Measurements from ENCODE around the gene SCYGR1. TPM values are rescaled to one million over a fixed set of nuclear protein-coding genes. Genes with fewer than 3 reads are reported as not detected.

Gene SCYGR1
- total and polyA plus RNA-seq, 2 of the 13 experiments (the other 11 are each of a cell fraction or from before 2014, with no cell fraction given), result not detected

DNA sequence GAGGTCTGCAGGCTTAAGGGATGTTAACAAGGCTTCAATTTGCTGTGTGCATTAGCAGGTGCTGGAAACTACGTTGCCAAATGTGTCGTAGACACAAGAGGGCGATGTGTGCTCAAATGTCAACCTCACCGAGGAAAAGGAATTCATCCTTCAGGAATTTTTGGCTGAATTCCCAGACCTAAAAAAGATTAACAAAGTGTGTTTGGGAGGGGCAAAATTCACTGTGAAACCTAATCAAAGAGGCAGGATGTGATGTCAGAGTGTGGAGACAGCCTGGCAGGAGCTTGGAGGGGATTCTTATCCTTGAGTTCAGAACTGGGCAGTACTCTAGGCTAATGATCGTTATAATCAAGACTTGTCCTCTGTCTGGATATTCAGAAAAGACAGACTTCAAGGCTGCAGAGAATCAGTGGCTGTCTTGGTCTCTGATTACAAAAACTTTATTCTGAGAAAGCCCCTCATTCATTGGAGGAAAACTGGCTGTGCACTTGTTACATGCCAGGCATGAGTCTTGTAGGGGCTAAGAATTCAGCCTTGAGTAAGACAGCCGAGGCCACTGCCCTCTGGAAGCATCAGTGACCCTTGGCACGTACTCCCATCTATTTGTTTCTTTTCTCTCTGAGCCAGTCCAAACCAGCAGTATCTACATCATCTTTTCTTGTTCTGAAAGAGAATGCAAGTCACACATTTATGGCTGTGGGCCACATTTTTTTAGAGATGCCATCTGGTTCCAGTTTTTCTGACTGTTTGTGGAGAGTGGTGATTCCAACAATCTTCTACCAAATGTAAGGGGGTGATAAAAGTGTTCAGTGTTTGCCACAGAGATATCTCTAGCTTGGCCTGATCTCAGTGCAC is 18.7 kb upstream of the SCYGR1 start (continued):
- TF ChIP-seq, protein P1, sequence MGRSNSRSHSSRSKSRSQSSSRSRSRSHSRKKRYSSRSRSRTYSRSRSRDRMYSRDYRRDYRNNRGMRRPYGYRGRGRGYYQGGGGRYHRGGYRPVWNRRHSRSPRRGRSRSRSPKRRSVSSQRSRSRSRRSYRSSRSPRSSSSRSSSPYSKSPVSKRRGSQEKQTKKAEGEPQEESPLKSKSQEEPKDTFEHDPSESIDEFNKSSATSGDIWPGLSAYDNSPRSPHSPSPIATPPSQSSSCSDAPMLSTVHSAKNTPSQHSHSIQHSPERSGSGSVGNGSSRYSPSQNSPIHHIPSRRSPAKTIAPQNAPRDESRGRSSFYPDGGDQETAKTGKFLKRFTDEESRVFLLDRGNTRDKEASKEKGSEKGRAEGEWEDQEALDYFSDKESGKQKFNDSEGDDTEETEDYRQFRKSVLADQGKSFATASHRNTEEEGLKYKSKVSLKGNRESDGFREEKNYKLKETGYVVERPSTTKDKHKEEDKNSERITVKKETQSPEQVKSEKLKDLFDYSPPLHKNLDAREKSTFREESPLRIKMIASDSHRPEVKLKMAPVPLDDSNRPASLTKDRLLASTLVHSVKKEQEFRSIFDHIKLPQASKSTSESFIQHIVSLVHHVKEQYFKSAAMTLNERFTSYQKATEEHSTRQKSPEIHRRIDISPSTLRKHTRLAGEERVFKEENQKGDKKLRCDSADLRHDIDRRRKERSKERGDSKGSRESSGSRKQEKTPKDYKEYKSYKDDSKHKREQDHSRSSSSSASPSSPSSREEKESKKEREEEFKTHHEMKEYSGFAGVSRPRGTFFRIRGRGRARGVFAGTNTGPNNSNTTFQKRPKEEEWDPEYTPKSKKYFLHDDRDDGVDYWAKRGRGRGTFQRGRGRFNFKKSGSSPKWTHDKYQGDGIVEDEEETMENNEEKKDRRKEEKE (IDR thresholded peaks at IDR 0.05), result no peak
- no peak for TF ChIP-seq EEA1 (CRISPR knock-in tag; IDR thresholded peaks at IDR 0.05; ENCODE audit: borderline replicate concordance)
- TF ChIP-seq, protein P2, sequence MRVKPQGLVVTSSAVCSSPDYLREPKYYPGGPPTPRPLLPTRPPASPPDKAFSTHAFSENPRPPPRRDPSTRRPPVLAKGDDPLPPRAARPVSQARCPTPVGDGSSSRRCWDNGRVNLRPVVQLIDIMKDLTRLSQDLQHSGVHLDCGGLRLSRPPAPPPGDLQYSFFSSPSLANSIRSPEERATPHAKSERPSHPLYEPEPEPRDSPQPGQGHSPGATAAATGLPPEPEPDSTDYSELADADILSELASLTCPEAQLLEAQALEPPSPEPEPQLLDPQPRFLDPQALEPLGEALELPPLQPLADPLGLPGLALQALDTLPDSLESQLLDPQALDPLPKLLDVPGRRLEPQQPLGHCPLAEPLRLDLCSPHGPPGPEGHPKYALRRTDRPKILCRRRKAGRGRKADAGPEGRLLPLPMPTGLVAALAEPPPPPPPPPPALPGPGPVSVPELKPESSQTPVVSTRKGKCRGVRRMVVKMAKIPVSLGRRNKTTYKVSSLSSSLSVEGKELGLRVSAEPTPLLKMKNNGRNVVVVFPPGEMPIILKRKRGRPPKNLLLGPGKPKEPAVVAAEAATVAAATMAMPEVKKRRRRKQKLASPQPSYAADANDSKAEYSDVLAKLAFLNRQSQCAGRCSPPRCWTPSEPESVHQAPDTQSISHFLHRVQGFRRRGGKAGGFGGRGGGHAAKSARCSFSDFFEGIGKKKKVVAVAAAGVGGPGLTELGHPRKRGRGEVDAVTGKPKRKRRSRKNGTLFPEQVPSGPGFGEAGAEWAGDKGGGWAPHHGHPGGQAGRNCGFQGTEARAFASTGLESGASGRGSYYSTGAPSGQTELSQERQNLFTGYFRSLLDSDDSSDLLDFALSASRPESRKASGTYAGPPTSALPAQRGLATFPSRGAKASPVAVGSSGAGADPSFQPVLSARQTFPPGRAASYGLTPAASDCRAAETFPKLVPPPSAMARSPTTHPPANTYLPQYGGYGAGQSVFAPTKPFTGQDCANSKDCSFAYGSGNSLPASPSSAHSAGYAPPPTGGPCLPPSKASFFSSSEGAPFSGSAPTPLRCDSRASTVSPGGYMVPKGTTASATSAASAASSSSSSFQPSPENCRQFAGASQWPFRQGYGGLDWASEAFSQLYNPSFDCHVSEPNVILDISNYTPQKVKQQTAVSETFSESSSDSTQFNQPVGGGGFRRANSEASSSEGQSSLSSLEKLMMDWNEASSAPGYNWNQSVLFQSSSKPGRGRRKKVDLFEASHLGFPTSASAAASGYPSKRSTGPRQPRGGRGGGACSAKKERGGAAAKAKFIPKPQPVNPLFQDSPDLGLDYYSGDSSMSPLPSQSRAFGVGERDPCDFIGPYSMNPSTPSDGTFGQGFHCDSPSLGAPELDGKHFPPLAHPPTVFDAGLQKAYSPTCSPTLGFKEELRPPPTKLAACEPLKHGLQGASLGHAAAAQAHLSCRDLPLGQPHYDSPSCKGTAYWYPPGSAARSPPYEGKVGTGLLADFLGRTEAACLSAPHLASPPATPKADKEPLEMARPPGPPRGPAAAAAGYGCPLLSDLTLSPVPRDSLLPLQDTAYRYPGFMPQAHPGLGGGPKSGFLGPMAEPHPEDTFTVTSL (CRISPR knock-in tag; IDR thresholded peaks at IDR 0.05; ENCODE audit: borderline replicate concordance), result peak; percentile 73; the same call in 1 of the 2 replicates
- TF ChIP-seq, protein P3, sequence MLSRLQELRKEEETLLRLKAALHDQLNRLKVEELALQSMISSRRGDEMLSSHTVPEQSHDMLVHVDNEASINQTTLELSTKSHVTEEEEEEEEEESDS (CRISPR knock-in tag; IDR thresholded peaks at IDR 0.05; ENCODE audit: borderline replicate concordance), result 0 out of 2 replicates have a peak, but pooled peaks have one; percentile 25
- TF ChIP-seq, protein P4, sequence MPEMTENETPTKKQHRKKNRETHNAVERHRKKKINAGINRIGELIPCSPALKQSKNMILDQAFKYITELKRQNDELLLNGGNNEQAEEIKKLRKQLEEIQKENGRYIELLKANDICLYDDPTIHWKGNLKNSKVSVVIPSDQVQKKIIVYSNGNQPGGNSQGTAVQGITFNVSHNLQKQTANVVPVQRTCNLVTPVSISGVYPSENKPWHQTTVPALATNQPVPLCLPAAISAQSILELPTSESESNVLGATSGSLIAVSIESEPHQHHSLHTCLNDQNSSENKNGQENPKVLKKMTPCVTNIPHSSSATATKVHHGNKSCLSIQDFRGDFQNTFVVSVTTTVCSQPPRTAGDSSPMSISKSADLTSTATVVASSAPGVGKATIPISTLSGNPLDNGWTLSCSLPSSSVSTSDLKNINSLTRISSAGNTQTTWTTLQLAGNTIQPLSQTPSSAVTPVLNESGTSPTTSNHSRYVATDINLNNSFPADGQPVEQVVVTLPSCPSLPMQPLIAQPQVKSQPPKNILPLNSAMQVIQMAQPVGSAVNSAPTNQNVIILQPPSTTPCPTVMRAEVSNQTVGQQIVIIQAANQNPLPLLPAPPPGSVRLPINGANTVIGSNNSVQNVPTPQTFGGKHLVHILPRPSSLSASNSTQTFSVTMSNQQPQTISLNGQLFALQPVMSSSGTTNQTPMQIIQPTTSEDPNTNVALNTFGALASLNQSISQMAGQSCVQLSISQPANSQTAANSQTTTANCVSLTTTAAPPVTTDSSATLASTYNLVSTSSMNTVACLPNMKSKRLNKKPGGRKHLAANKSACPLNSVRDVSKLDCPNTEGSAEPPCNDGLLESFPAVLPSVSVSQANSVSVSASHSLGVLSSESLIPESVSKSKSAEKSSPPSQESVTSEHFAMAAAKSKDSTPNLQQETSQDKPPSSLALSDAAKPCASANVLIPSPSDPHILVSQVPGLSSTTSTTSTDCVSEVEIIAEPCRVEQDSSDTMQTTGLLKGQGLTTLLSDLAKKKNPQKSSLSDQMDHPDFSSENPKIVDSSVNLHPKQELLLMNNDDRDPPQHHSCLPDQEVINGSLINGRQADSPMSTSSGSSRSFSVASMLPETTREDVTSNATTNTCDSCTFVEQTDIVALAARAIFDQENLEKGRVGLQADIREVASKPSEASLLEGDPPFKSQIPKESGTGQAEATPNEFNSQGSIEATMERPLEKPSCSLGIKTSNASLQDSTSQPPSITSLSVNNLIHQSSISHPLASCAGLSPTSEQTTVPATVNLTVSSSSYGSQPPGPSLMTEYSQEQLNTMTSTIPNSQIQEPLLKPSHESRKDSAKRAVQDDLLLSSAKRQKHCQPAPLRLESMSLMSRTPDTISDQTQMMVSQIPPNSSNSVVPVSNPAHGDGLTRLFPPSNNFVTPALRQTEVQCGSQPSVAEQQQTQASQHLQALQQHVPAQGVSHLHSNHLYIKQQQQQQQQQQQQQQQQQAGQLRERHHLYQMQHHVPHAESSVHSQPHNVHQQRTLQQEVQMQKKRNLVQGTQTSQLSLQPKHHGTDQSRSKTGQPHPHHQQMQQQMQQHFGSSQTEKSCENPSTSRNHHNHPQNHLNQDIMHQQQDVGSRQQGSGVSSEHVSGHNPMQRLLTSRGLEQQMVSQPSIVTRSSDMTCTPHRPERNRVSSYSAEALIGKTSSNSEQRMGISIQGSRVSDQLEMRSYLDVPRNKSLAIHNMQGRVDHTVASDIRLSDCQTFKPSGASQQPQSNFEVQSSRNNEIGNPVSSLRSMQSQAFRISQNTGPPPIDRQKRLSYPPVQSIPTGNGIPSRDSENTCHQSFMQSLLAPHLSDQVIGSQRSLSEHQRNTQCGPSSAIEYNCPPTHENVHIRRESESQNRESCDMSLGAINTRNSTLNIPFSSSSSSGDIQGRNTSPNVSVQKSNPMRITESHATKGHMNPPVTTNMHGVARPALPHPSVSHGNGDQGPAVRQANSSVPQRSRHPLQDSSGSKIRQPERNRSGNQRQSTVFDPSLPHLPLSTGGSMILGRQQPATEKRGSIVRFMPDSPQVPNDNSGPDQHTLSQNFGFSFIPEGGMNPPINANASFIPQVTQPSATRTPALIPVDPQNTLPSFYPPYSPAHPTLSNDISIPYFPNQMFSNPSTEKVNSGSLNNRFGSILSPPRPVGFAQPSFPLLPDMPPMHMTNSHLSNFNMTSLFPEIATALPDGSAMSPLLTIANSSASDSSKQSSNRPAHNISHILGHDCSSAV (CRISPR knock-in tag; IDR thresholded peaks at IDR 0.05; ENCODE audit: borderline replicate concordance), result no peak
- TF ChIP-seq ZNF777 (CRISPR knock-in tag; IDR thresholded peaks at IDR 0.05), result peak; percentile 33; the same call in 1 of the 2 replicates
- peak; percentile 89; the same call in 1 of the 2 replicates for TF ChIP-seq HDAC2 (CRISPR knock-in tag; IDR thresholded peaks at IDR 0.05)
- 0 out of 2 replicates have a peak, but pooled peaks have one; percentile 52 for TF ChIP-seq HMG20B (CRISPR knock-in tag; conservative IDR thresholded peaks at IDR 0.05)
- peak; percentile 95 for TF ChIP-seq NFIC (IDR thresholded peaks at IDR 0.05; ENCODE audit: low read length)
- TF ChIP-seq KDM5A (IDR thresholded peaks at IDR 0.05; ENCODE audit: borderline replicate concordance, low read length), result peak; percentile 61; the same call in 1 of the 2 replicates

All from HepG2 (cell line).